K562 (cell line): ENCODE measurements around the gene MRNIP. TPM values are rescaled to one million over a fixed set of nuclear protein-coding genes. Genes with fewer than 3 reads are reported as not detected.

ENCODE experiments used
- BCLAF1 ChIP-seq, 2 experiments: fragments of 450-650 bp in 1 of 2; IDR thresholded peaks; 2 replicates each; pipeline ENCODE4 v1.6.1; 2011 to 2017; ENCODE audit warnings: low read depth in 2 of 2, antibody characterized with exemption in 1 of 2, borderline replicate concordance in 1 of 2, low read length in 1 of 2, mild to moderate bottlenecking in 1 of 2, mixed read lengths in 1 of 2; ENCODE audit not compliant: control insufficient read depth in 1 of 2
- CBX1 ChIP-seq: sonication (generic); IDR thresholded peaks from 2 replicates; pipeline ENCODE4 v1.6.1; 2016; ENCODE audit warnings: antibody characterized with exemption, low read depth, mild to moderate bottlenecking
- ETV1 ChIP-seq: fragments of 450-650 bp; conservative IDR thresholded peaks from 2 replicates; pipeline ENCODE4 v1.6.1; 2016; ENCODE audit warnings: missing genetic modification characterization, control low read depth, low read depth, missing compliant biosample characterization
- EZH2 ChIP-seq: IDR thresholded peaks from 2 replicates; pipeline ENCODE4 v1.6.1; 2012; ENCODE audit warnings: low read depth, mild to moderate bottlenecking, inconsistent platforms, low read length, borderline replicate concordance
- FOXK1 ChIP-seq: sonication (generic); formaldehyde crosslinking; IDR thresholded peaks from 2 replicates; pipeline ENCODE4 v1.8.0; 2022; ENCODE audit warnings: missing genetic modification reagents, mild to moderate bottlenecking, borderline replicate concordance
- KAT2B ChIP-seq: IDR thresholded peaks from one replicate; pipeline ENCODE4 v1.6.1; 2012; ENCODE audit warnings: low read depth, mild to moderate bottlenecking, control low read depth, inconsistent platforms, low read length, moderate library complexity
- PHB2 ChIP-seq: fragments of 450-650 bp; IDR thresholded peaks from 2 replicates; pipeline ENCODE4 v1.6.1; 2017; ENCODE audit warnings: low read depth
- PHTF2 ChIP-seq: fragments of 250-450 bp; sonication (Bioruptor Pico); IDR thresholded peaks from 2 replicates; pipeline ENCODE4 v1.5.0; 2021; ENCODE audit warnings: mild to moderate bottlenecking
- POLR2B ChIP-seq: fragments of 450-650 bp; IDR thresholded peaks from 2 replicates; pipeline ENCODE4 v1.6.1; 2018; ENCODE audit warnings: low read depth; ENCODE audit not compliant: partially characterized antibody
- SETDB1 ChIP-seq: IDR thresholded peaks from one replicate; pipeline ENCODE4 v1.6.1; 2012; ENCODE audit warnings: low read length, control low read depth, inconsistent platforms
- TARDBP ChIP-seq: fragments of 450-650 bp; IDR thresholded peaks from 2 replicates; pipeline ENCODE4 v1.6.1; 2016
- TFAP4 ChIP-seq: sonication (generic); formaldehyde crosslinking; IDR thresholded peaks from 2 replicates; pipeline ENCODE4 v1.8.0; 2022; ENCODE audit warnings: missing genetic modification reagents, mild to moderate bottlenecking, moderate library complexity, borderline replicate concordance
- ZEB2 ChIP-seq: fragments of 450-650 bp; IDR thresholded peaks from 2 replicates; pipeline ENCODE4 v1.6.1; 2016
- ZKSCAN8 ChIP-seq: fragments of 200-800 bp; sonication (Bioruptor generic); IDR thresholded peaks from 2 replicates; pipeline ENCODE4 v1.6.1; 2016; ENCODE audit warnings: missing genetic modification characterization, missing compliant biosample characterization
- ZNF12 ChIP-seq: sonication (generic); formaldehyde crosslinking; IDR thresholded peaks from 2 replicates; pipeline ENCODE4 v1.4.0; 2020; ENCODE audit warnings: mild to moderate bottlenecking, missing genetic modification reagents
- ZNF175 ChIP-seq: fragments of 200-800 bp; sonication (Bioruptor generic); IDR thresholded peaks from 2 replicates; pipeline ENCODE4 v1.6.1; 2016; ENCODE audit warnings: low read depth, mild to moderate bottlenecking, missing genetic modification characterization, missing compliant biosample characterization
- ZNF507 ChIP-seq: conservative IDR thresholded peaks from 2 replicates; pipeline ENCODE4 v1.6.1; 2017; ENCODE audit warnings: missing genetic modification characterization, missing compliant biosample characterization
- ZNF609 ChIP-seq: sonication (generic); formaldehyde crosslinking; IDR thresholded peaks from 2 replicates; pipeline ENCODE4 v1.8.1; 2023; ENCODE audit warnings: missing genetic modification reagents, mild to moderate bottlenecking, borderline replicate concordance
- ZNF780A ChIP-seq: fragments of 250-450 bp; sonication (Bioruptor Pico); IDR thresholded peaks from 2 replicates; pipeline ENCODE4 v1.5.0; 2021; ENCODE audit warnings: mild to moderate bottlenecking
- polyA plus RNA-seq, 8 experiments: library from polyadenylated mRNA; depleted of rRNA in 4 of 8; stranded (reverse) in 5 of 8; unstranded in 3 of 8; fragments of >200 nt; fragmentation: Nextera tagmentation in 2 of 8; fragmentation: Illumina TruSeq in 1 of 8; extraction: Ambion mirVana in 2 of 8; extraction: Trizol in 1 of 8; gene quantifications; 2 replicates each; pipeline versions ENCODE4 v1.2.1 to v1.2.3, GENCODE V29; 2011 to 2014; ENCODE audit warnings: inconsistent platforms in 1 of 8, missing spikeins in 1 of 8
- total RNA-seq, 7 experiments: library from RNA; depleted of rRNA in 6 of 7; stranded (reverse); fragments of >200 nt in 6 of 7; fragmentation: Illumina TruSeq in 2 of 7; extraction: Trizol in 2 of 7; gene quantifications; 2 replicates each; pipeline versions ENCODE4 v1.2.1 to v1.2.3, GENCODE V29; 2011 to 2021; ENCODE audit warnings: low replicate concordance in 1 of 7

The MRNIP gene
- total and polyA plus RNA-seq, 9 of the 15 experiments (the other 6 are each of a cell fraction or from before 2014, with no cell fraction given), result 3.6 to 39.0 (median 16.8) TPM

GRCh38 chr5:179819296-179820126 is 39.1 kb downstream of the MRNIP start (continued):
- TF ChIP-seq ZNF175 (CRISPR knock-in tag) (peak; percentile 92; the same call in 1 of the 2 replicates), TARDBP (no peak), EZH2 (no peak), CBX1 (no peak), ETV1 (tag) (no peak), TFAP4 (peak; percentile 11; the same call in 1 of the 2 replicates), ZNF12 (no peak), POLR2B (no peak), ZNF780A (CRISPR knock-in tag) (no peak), BCLAF1 (IDR thresholded peaks at IDR 0.05; ENCODE audit: borderline replicate concordance in 1 of 2, control insufficient read depth in 1 of 2, low read depth in 2 of 2, low read length in 1 of 2) (no peak), FOXK1 (CRISPR knock-in tag) (no peak), KAT2B (no peak), SETDB1 (no peak), PHTF2 (CRISPR knock-in tag) (peak; percentile 76; the same call in 1 of the 2 replicates), ZKSCAN8 (peak; percentile 92), ZEB2 (peak; percentile 55), ZNF507 (tag) (0 out of 2 replicates have a peak, but pooled peaks have one; percentile 29), PHB2 (no peak), ZNF609 (CRISPR knock-in tag) (no peak)
